ENCODE measurements around the gene AGPAT2.

The AGPAT2 gene

GRCh38 chr9:136700959-136701667, 13.9 kb upstream of the AGPAT2 start:
- no peak for DNase-seq (ENCODE audit: low read depth)

DNA sequence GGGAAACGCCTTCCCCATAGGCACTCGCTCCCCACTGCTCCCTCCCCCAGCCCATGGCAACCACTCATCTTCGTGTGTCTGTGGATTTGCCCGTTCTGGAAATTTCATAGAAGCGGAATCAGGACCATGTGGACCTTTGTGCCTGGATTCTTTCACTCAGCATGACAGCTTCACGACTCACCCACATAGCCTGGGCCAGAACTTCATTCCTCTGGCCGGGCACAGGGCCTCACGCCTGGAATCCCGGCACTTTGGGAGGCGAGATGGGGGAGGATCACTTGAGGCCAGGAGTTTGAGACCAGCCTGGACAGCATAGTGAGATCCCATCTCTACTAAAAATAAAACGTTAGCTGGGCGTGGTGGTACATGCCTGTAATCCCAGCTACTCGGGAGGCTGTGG, 13.0 kb upstream of the AGPAT2 start:
- DNase-seq (ENCODE audit: low read depth): no peak

- DNase-seq (ENCODE audit: low read depth): no peak
Observed at GRCh38 chr9:136698635-136699246, 11.5 kb upstream of the AGPAT2 start.

- DNase-seq (ENCODE audit: low read depth): no peak
Observed at GRCh38 chr9:136697821-136698526, 10.7 kb upstream of the AGPAT2 start.

GRCh38 chr9:136697146-136697820, 10.0 kb upstream of the AGPAT2 start:
- no peak for DNase-seq (ENCODE audit: low read depth)

DNA sequence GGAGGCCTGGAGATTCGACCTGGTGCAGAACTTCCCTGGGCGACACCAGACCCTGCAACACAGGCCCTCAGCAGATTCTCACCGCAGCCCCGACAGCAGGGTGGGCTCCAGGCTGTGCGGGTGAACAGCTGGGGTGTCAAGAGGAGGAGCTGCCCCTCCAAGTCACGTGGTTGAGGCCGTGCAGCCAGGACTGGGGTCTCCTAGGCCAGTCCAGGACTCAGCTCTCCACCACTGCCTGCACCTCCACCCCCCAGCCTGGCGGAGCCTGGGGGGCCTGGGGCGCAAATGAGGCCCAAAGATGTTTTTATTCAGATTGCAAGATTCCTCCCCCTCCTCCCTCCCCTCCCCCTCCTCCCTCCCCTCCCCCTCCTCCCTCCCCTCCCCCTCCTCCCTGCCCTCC, 9.2 kb upstream of the AGPAT2 start:
- DNase-seq (ENCODE audit: low read depth): no peak

DNA sequence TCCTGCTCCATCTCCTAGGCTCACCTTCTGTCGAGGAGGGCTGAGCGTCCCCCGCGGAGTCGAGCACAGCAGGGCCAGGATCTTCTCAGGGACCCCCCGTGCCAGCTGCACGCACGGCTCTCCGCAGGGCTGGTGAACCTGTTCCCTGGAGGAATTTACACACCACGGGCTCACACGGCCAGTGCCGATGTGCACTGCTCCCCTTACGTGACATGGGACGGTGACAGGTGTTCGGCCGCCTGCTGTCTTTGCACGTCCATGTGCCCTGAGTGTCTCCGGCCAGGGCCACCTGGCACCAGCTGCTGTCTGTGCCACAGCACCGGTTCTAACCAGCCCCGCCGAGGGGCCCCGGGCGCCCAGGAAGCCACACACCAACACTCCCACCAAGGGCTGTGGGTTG, 8.7 kb upstream of the AGPAT2 start:
- DNase-seq (ENCODE audit: low read depth): no peak

GRCh38 chr9:136695435-136695895, 8.2 kb upstream of the AGPAT2 start:
- no peak for DNase-seq (ENCODE audit: low read depth)

DNA sequence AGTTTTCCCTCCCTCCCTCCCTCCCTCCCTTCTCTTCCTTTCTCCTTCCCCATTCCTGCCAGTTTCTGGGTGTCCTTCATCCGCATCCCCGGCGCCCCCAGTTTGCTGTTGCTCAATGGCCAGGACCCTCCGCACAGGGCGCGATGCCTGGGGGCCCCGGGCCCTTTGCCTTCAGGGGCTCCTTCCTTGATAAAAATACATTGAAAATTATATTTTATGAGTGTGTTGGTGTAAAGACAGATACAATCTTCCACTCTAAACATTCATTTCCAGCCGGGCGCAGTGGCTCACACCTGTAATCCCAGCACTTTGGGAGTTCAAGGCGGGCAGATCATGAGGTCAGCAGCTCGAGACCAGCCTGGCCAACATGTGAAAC, 7.6 kb upstream of the AGPAT2 start:
- no peak for DNase-seq (ENCODE audit: low read depth)

DNA sequence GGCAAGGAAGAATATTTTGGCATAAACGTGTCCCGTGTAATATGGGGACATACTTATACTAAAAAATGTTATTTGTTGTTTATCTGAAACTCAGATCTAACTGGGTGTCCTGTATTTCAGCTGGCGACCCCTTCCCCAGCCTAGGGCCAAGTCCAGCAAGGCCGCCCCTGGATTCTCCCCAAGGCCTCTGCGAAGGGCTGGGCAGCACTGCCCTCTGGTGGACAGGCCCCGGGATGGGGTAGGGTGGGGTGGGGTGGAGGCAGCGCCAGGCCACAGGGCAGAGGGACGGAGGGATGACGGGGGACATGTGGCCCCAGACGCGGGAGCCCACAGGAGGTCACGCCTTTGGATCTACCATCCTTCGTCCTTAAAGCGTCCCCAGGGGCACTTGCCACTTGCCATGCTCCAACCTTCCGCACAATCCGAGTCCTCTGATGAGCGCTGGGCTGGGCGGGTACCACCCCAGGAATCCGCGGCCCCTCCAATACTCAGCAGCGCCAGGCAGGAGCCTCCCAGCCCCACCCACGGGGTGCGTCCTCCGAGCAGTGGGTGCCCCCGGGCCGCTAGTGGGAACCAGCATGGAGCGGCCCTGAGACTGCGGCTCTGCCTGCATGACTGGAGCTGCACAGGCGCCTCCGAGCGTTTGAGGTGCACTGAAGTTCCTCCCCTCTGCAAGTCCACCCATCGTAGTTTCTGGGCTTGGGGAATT, 7.1 kb upstream of the AGPAT2 start:
- DNase-seq (ENCODE audit: low read depth): no peak

DNA sequence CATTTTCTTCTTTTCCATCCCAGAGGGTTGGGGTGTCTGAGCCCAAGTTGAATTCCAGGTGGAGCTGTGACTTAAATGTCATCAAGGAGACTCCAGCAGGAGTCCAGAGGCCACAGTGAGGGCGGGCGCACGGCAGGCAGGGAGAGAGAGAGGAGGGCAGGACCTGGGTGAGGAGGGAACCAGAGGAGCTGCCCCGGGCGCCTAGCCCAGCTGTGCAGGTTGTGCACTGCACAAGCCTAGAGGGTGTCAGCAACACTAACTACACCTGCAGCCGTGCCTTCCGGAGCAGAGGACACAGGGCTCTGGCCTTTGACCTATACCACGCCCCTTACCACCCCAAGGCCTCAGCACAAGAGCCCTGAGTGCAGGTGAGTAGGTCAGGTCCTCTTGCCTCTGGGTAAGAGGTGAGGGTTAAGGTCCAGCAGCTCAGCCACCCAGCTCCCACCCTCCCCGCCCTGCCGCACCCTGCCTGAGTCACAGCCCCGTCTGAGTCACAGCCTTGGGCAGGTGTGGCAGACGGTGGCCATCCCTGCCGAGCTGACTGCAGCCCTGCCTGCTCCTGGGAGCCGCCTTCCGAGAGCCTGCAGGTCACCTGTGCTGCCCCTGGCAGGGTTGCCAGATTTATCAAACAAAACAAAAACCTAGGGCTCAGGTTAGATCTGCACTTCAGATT, 6.4 kb upstream of the AGPAT2 start:
- no peak for DNase-seq (ENCODE audit: low read depth)

DNA sequence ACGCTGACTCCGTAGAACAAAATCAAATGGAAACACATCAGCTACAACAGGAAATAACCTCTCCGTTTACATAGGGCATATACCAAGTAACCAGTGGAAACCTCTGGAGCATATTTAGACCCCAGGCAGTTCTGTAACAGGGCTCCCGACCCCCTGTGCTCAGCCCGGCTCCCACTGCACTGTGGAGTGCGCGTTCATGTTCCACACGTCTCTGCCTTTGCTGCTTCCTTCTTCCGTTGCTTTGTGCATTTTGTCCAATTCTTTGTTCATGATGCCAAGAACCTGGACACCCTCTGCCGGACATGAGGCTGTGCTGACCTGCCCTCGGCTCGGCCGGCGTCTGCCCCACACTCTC, 5.9 kb upstream of the AGPAT2 start:
- DNase-seq (ENCODE audit: low read depth): no peak

DNA sequence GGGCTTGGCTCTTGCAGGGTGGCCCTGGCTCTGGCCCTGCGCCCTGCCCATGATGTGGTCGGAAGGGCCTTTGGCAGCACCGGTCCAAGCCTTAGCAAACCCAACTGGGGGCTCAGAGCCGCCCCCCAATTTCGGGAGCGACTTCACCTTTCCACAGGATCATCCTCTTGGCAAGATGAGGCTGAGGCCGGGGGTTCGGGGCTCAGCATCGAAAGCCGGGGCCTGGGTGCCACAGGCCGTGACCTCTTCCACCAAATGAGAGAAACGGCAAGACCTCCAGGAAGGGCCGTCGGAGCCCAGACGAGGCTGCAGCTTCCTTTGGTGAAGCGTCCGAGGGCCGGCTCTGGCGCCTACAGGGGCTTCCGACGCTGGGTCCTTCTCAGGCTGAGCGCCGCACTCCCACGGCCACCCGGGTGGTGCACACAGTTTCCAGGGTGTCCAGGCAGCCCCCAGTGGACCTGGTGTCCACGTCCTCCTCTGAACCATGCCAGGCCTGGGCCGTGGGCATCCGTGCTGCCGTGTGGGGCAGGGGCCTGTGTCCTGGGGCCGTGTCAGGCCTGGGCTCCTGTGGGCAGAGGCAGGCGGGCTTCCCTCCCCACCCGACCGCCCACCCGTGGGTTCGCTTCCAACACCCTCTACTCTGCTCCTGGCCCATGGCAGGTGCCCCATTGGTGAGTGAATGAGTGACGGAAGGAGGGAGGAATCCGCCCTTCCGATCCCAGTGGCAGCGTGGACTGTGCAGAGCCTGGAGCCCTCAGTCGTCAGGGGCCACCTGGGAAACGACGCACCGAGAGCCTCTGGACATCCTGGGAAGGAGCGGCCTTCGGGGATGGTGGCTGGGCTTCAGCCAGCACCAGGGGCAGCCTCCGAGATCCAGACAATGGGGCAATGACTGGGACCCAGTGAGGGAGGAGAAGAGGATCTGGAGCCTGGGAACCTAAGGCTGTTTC, 5.2 kb upstream of the AGPAT2 start:
- DNase-seq (ENCODE audit: low read depth): no peak

DNA sequence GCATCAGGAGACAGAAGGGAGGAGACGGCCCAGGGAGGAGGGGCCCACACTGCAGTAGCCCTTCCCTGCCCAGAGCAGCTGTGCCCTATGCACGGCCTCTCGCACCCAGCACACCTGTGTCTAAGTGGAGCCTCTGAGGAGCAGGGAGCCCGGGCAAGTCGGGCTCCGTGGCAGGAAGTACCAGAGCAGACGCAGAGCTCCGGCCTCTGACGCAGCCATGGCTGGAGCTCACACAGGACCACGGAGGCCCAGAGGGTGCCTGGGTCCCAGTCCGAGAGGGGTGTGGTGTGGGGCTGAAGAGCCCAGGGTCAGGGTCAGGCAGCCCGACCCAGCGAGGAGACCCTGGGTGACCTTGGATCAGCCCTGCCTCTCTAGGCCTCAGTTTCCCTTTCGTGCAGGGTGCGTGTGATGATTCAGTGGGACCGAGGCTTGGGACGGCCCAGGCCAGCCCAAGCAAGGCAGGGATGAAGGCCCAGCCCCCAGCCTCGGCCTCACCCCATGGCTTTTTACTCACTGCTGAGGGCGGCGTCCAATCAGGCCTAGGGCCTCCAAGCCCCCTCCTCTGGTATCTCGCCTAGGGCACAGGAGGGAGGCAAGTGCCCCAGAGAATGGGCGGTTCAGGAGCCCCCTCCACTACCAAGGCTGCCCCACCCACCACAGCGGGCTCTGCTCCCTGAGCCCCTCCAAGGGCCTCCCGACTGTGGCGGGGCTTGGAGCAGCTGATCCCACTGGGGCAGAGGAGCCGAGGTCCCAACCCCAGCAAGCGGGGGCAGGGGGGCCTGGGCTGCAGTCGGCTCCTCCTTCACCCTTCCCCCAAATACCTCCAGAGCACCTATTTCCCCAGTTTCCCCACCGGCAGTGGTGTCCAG, 4.3 kb upstream of the AGPAT2 start:
- DNase-seq (ENCODE audit: low read depth): no peak

GRCh38 chr9:136690806-136691261, 3.6 kb upstream of the AGPAT2 start:
- DNase-seq (ENCODE audit: low read depth): no peak

DNA sequence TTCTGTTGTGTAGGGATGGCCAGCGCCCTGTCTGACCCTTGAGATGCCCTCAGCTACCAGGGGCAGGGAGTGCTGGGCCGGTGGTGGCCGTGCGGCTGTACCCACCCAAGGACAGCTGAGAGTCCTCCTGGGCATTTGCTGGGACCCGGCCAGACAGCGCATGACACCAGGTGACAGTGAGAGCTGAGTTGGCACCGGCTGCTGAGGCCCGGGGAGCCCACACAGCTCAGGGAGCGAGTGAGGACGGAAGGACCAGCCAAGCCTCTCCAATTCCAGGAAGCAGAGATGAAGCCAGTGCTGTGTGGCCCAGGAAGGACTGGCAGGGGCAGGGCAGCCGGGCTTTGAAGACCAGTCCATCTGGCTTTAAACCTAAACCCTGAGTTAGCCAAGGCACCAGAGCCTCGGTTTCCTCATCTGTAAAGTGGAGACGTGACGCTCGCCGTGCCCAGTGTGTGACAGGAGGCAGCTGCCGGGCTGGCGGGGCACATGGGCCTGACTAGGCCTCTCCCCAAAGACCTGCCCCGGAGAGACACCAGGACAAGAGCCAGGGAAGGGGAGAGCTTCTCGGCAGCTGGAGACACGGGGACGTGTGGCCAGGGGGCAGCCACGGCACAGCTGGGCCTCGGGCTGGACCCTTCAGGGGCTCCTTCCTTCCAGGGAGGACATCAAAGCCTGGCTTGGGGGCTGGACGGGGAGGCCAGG, 3.0 kb upstream of the AGPAT2 start:
- no peak for DNase-seq (ENCODE audit: low read depth)

- no peak for DNase-seq (ENCODE audit: low read depth)
Observed at GRCh38 chr9:136689108-136689460, 1.8 kb upstream of the AGPAT2 start.

DNA sequence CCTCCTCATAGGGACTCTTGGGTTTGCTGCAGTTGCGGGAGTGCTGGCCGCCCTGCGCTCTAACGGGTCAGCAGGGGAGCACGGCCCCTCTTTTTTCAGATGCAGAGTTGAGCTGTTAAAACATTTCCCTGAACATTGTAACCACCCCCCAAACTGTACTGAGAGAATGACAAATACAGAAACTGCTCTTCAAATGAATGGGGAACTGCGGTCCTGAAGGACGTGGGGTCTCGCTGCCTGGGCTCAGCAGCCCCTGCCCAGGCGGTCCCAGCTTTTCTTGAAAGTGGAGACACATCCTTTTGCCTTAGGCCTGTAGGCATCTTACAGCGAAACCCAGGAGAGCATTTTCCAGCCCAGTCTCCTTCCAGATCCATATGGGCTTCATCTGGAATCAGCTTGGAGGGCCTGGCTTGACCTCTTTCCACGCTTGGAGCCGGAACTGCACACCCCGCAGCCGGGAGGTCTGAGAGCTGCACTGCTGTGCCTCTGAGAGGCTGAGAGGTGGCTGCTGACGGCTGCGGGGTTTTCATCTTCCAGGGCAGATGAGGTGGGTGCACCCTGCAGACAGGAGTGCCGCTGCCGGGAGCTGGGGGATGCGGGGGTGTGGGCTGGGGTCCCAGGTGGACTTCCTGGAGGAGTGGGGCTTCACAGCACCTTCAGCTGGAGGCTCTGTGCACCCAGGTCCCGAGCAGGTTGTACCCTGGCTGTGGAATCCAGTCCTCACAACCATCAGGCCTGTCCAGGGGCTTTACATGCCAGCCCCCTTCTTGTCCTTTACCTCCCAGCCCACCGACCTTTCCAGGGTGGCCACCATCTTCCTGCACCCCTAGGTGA, 1.2 kb upstream of the AGPAT2 start:
- DNase-seq (ENCODE audit: low read depth): no peak
